ENCODE data around the gene SLC35A4. TPM values are rescaled to one million over a fixed set of nuclear protein-coding genes. Genes with fewer than 3 reads are reported as not detected.

The SLC35A4 gene, protein sequence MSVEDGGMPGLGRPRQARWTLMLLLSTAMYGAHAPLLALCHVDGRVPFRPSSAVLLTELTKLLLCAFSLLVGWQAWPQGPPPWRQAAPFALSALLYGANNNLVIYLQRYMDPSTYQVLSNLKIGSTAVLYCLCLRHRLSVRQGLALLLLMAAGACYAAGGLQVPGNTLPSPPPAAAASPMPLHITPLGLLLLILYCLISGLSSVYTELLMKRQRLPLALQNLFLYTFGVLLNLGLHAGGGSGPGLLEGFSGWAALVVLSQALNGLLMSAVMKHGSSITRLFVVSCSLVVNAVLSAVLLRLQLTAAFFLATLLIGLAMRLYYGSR
- total RNA-seq, result 13.2 and 21.4 TPM in 2 replicates

DNA sequence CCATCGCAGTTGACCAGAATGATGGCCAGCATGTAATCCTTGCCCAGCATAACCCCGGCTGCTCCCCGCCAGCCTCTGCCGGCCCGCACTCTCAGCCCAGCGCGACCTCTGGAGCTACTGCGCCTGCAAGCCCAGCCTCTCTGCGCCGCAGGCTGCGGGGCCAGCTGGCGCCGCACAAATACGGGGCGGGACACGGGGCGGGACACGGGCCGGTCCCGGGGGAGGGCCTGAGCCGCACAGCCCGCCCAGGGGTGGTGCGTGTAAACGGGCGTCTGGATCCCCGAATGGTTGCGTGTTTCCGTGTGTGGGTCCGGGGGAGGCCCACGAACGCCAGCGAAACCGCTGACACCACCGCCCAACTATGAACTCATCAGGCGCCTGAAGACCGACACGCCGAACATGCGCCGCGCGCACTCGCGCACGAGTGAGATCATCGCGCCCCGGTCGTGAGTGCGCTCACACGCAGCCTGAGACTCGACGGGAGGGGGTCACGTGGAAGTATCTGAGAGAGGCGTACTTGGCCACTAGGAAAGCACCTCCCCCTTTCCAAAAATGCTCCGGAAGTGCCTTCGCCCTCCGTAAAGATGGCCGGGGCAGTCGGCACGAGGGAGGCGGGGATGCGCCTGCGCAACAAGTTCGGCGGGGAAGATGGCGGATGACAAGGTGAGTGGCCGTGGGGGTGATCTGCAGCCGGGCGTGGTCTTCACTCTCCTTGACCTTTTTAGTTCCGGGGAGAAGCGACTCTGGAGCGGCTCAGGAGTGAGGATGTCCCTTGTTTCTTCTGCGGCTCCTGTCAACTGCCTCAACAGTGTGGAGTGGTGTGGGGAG lies at the start of gene SLC35A4, which contains the start of gene APBB3:
TSS of gene SLC35A4 (plus strand) at position 633 of the 828 bp plus-strand sequence. CDS start 2,342 bp downstream, outside the sequence.
TSS of gene APBB3 (minus strand) at position 403 of the 828 bp plus-strand sequence. CDS start at position 50, 353 bp downstream.
- DNase-seq (ENCODE audit: low read depth) (peak; percentile 94), FAIRE-seq (no peak)
- TF ChIP-seq, protein P1, sequence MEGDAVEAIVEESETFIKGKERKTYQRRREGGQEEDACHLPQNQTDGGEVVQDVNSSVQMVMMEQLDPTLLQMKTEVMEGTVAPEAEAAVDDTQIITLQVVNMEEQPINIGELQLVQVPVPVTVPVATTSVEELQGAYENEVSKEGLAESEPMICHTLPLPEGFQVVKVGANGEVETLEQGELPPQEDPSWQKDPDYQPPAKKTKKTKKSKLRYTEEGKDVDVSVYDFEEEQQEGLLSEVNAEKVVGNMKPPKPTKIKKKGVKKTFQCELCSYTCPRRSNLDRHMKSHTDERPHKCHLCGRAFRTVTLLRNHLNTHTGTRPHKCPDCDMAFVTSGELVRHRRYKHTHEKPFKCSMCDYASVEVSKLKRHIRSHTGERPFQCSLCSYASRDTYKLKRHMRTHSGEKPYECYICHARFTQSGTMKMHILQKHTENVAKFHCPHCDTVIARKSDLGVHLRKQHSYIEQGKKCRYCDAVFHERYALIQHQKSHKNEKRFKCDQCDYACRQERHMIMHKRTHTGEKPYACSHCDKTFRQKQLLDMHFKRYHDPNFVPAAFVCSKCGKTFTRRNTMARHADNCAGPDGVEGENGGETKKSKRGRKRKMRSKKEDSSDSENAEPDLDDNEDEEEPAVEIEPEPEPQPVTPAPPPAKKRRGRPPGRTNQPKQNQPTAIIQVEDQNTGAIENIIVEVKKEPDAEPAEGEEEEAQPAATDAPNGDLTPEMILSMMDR (IDR thresholded peaks at IDR 0.05; ENCODE audit: insufficient read depth, low read length, severe bottlenecking), result no peak
- Histone ChIP-seq H3K36me3 (ENCODE audit: control insufficient read depth, insufficient read depth, low read length) (peaks cover 19% of the 10 kb centered on the region), H3K4me3 (ENCODE audit: low read depth, low read length) (peak within 1 kb of the TSS; percentile 69), H3K27me3 (ENCODE audit: control insufficient read depth, insufficient read depth, low read length) (no peaks in the 10 kb centered on the region)

DNA sequence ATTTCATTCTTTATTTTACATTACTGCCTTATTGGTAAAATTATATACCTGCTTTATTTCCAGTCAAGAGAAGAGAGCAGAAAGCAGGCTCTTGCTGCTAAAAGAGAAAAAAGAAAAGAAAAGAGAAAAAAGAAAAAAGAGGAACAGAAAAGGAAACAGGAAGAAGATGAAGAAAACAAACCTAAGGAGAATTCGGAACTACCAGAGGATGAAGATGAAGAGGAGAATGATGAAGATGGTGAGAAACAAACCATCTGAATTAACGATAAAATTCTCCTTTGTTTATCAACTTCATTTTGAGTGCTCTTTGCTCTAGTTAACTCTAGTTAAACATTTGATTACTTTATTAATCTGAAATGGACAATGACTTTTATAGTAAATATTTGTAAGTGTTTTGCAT lies 40.6 kb upstream of the SLC35A4 start:
- Histone ChIP-seq H3K36me3 (ENCODE audit: control insufficient read depth, insufficient read depth, low read length) (peaks cover 5% of the 10 kb centered on the region), H3K27me3 (ENCODE audit: control insufficient read depth, insufficient read depth, low read length) (no peaks in the 10 kb centered on the region), H3K4me3 (ENCODE audit: low read depth, low read length) (no peak overlapping the region)
- TF ChIP-seq, protein P1 (IDR thresholded peaks at IDR 0.05; ENCODE audit: insufficient read depth, low read length, severe bottlenecking), result no peak
- DNase-seq (ENCODE audit: low read depth) (no peak), FAIRE-seq (no peak)

DNA sequence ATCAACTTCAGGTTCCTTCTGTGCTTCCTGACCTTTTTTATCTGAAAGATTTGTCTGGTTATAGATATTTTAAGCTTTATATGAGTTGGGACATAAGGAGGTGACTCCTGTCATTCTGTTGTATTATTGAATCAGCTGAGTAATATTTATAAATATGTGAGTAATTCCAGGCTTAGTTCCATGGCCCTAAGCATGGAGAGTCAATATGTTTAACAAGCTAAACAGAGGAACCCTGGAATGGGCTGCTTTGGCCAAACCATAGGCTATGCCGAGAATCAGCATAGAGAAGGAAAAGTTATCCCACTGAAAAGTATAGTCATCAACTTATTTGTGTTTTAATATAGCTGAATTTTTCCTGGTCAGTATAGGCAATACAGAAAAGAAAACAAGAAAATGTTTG lies 24.4 kb upstream of the SLC35A4 start:
- H3K27me3 ChIP-seq (ENCODE audit: control insufficient read depth, insufficient read depth, low read length), result no peaks in the 10 kb centered on the region
- H3K4me3 ChIP-seq (ENCODE audit: low read depth, low read length), result no peak overlapping the region
- no peak for FAIRE-seq
- no peak for DNase-seq (ENCODE audit: low read depth)
- H3K36me3 ChIP-seq (ENCODE audit: control insufficient read depth, insufficient read depth, low read length), result peaks cover 15% of the 10 kb centered on the region
- TF ChIP-seq, protein P1 (IDR thresholded peaks at IDR 0.05; ENCODE audit: insufficient read depth, low read length, severe bottlenecking), result no peak

DNA sequence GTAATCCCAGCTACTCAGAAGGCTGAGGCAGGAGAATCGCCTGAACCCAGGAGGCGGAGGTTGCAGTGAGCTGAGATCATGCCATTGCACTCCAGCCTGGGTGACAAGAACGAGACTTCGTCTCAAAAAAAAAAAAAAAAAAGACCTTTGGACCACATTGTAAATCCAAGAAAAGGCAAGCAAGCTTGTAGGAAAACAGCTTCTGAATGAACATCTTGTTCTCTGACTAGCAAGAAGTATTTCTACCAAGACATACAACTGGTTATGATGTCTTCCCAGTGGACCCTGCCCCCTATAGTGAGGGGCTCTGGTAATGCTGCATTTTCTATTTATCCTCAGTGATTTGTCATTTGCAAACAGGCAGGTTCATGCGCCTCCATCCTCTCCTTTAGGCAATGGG lies 21.7 kb upstream of the SLC35A4 start:
- FAIRE-seq, result no peak
- Histone ChIP-seq H3K36me3 (ENCODE audit: control insufficient read depth, insufficient read depth, low read length) (peaks cover 9% of the 10 kb centered on the region), H3K4me3 (ENCODE audit: low read depth, low read length) (no peak overlapping the region), H3K27me3 (ENCODE audit: control insufficient read depth, insufficient read depth, low read length) (no peaks in the 10 kb centered on the region)
- TF ChIP-seq, protein P1 (IDR thresholded peaks at IDR 0.05; ENCODE audit: insufficient read depth, low read length, severe bottlenecking), result no peak
- no peak for DNase-seq (ENCODE audit: low read depth)

DNA sequence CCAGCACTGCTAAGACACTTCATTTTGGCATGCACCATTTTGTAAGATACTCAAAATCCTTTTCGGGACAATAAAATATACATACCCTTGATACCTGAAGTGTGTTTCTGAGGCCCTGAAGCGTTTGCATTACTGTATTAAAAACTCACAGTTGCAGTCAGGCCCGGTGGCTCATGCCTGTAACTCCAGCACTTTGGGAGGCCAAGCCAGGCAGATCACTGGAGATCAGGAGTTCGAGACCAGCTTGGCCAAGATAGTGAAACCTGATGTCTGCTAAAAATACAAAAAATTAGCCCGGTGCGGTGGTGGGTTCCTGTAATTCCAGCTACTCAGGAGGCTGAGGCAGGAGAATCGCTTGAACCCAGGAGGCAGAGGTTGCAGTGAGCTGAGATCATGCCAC lies 19.6 kb upstream of the SLC35A4 start:
- DNase-seq (ENCODE audit: low read depth) (no peak), FAIRE-seq (no peak)
- Histone ChIP-seq H3K36me3 (ENCODE audit: control insufficient read depth, insufficient read depth, low read length) (peaks cover 10% of the 10 kb centered on the region), H3K27me3 (ENCODE audit: control insufficient read depth, insufficient read depth, low read length) (no peaks in the 10 kb centered on the region), H3K4me3 (ENCODE audit: low read depth, low read length) (no peak overlapping the region)
- TF ChIP-seq, protein P1 (IDR thresholded peaks at IDR 0.05; ENCODE audit: insufficient read depth, low read length, severe bottlenecking), result no peak
